Measurements from ENCODE around the gene PLEKHA4. TPM values are rescaled to one million over a fixed set of nuclear protein-coding genes. Genes with fewer than 3 reads are reported as not detected.

PLEKHA4 gene
- total and polyA plus RNA-seq, 2 experiments from 2014 or later = 12.2 to 12.3 TPM

DNA sequence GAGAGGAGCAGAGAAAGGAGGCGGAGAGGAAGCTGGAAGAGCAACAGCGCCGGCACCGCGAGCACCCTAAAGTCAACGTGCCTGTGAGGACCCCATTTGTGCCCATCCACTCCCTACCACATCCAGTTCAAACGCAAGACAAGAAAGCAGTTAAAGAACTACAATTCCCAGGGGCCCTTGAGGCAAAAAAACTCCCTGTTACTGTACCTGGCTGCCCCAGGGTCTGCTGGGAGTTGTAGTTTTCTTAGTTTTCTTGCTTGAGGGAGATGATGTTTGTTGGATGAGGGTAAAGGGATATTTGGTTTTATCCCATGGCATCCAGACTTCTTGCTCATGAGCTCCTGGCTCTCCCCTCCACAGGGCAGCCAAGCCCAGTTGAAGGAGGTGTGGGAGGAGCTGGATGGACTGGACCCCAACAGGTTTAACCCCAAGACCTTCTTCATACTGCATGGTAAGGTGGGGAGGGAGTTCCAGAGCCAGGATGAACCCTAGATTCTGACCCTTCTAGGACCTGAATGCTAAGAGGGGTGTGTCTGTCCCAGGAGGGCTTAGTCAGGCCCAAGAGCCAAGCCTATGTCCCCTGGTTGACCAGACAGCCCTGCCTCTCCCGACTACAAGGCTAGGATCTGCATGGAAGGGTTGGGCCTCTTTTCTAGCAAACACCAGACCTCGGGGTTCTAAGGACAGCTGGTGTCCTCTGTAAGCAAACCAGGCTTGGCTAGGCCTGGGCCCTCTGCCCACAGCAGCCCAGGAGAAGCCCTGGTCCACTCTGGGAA is 44.9 kb upstream of the PLEKHA4 start:
- Histone ChIP-seq H3K4me3 (no peak overlapping the region), H3K9me2 (ENCODE audit: insufficient read depth) (no peaks in the 10 kb centered on the region), H4K20me1 (replicated peaks; ENCODE audit: insufficient read depth) (no peaks in the 10 kb centered on the region; the same call in 1 of the 2 replicates), H3K4me1 (ENCODE audit: insufficient read depth) (no peaks in the 10 kb centered on the region), H3K27me3 (ENCODE audit: insufficient read depth) (no peaks in the 10 kb centered on the region), H3K36me3 (ENCODE audit: insufficient read depth) (peaks cover 17% of the 10 kb centered on the region), H3K4me2 (no peak overlapping the region), H3K79me2 (replicated peaks; ENCODE audit: insufficient read depth) (no peaks in the 10 kb centered on the region), H3K27ac (ENCODE audit: low read depth) (no peak overlapping the region), H3F3A (replicated peaks; ENCODE audit: low read depth) (0 out of 2 replicates have a peak, but pooled peaks cover 8% of the 10 kb centered on the region), H2AFZ (no peak overlapping the region)
- no peak overlapping the region for H3K4me3 Mint-ChIP-seq
- DNase-seq (ENCODE audit: low spot score) (peak; percentile 70), ATAC-seq (peak; percentile 81)
- peaks cover 57% of the 10 kb centered on the region for H3K36me3 Mint-ChIP-seq (ENCODE audit: low read depth)
- TF ChIP-seq, protein P1, sequence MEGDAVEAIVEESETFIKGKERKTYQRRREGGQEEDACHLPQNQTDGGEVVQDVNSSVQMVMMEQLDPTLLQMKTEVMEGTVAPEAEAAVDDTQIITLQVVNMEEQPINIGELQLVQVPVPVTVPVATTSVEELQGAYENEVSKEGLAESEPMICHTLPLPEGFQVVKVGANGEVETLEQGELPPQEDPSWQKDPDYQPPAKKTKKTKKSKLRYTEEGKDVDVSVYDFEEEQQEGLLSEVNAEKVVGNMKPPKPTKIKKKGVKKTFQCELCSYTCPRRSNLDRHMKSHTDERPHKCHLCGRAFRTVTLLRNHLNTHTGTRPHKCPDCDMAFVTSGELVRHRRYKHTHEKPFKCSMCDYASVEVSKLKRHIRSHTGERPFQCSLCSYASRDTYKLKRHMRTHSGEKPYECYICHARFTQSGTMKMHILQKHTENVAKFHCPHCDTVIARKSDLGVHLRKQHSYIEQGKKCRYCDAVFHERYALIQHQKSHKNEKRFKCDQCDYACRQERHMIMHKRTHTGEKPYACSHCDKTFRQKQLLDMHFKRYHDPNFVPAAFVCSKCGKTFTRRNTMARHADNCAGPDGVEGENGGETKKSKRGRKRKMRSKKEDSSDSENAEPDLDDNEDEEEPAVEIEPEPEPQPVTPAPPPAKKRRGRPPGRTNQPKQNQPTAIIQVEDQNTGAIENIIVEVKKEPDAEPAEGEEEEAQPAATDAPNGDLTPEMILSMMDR (conservative IDR thresholded peaks at IDR 0.05; ENCODE audit: low read depth in 2 of 2) = no peak
- TF ChIP-seq, protein P2, sequence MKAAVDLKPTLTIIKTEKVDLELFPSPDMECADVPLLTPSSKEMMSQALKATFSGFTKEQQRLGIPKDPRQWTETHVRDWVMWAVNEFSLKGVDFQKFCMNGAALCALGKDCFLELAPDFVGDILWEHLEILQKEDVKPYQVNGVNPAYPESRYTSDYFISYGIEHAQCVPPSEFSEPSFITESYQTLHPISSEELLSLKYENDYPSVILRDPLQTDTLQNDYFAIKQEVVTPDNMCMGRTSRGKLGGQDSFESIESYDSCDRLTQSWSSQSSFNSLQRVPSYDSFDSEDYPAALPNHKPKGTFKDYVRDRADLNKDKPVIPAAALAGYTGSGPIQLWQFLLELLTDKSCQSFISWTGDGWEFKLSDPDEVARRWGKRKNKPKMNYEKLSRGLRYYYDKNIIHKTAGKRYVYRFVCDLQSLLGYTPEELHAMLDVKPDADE (IDR thresholded peaks at IDR 0.05) = peak; percentile 95
- TF ChIP-seq JUNB (IDR thresholded peaks at IDR 0.05; ENCODE audit: unreplicated experiment) (no peak), EZH2phosphoT487 (IDR thresholded peaks at IDR 0.05; ENCODE audit: unreplicated experiment) (no peak)
- no peak overlapping the region for H3K27ac Mint-ChIP-seq
- H3K4me1 Mint-ChIP-seq = no peaks in the 10 kb centered on the region
- no peaks in the 10 kb centered on the region for H3K9me3 Mint-ChIP-seq
- H3K27me3 Mint-ChIP-seq (ENCODE audit: insufficient read depth, low read depth, poor library complexity) = peaks cover 3% of the 10 kb centered on the region

DNA sequence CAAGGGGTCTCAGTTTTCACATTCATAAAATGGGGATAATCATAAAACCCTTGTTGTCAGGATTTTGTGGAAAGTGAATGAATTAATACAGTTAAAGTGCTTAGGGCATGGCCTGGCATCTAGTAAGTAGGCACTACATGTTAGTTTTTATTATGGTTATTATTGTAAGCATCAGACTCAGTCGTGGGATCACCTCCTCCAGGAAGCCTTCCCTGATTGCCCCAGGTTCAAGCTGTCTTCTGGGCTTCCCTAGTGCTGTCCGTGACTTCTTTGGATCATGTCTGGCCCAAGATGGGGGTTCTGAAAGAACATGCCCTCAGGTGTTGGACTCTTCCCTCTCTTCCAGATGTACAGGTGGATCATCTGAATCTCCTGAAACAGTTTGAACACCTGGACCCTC is 42.4 kb upstream of the PLEKHA4 start:
- Histone ChIP-seq H3K79me2 (replicated peaks; ENCODE audit: insufficient read depth) (no peaks in the 10 kb centered on the region), H3K27ac (ENCODE audit: low read depth) (no peak overlapping the region), H3F3A (replicated peaks; ENCODE audit: low read depth) (0 out of 2 replicates have a peak, but pooled peaks cover 3% of the 10 kb centered on the region), H4K20me1 (replicated peaks; ENCODE audit: insufficient read depth) (no peaks in the 10 kb centered on the region; the same call in 1 of the 2 replicates), H3K4me2 (no peak overlapping the region), H3K27me3 (ENCODE audit: insufficient read depth) (no peaks in the 10 kb centered on the region), H3K9me2 (ENCODE audit: insufficient read depth) (no peaks in the 10 kb centered on the region), H3K4me3 (no peak overlapping the region), H2AFZ (no peak overlapping the region), H3K36me3 (ENCODE audit: insufficient read depth) (peaks cover 17% of the 10 kb centered on the region), H3K4me1 (ENCODE audit: insufficient read depth) (no peaks in the 10 kb centered on the region)
- no peak for ATAC-seq
- peaks cover 5% of the 10 kb centered on the region for H3K27me3 Mint-ChIP-seq (ENCODE audit: insufficient read depth, low read depth, poor library complexity)
- H3K27ac Mint-ChIP-seq = no peak overlapping the region
- DNase-seq (ENCODE audit: low spot score) = no peak
- peaks cover 69% of the 10 kb centered on the region for H3K36me3 Mint-ChIP-seq (ENCODE audit: low read depth)
- H3K9me3 Mint-ChIP-seq = no peaks in the 10 kb centered on the region
- H3K4me1 Mint-ChIP-seq = no peaks in the 10 kb centered on the region
- H3K4me3 Mint-ChIP-seq = no peak overlapping the region
- TF ChIP-seq CREB1 (CRISPR knock-in tag; IDR thresholded peaks at IDR 0.05; ENCODE audit: low read depth) (no peak), NANOG (IDR thresholded peaks at IDR 0.05; ENCODE audit: borderline replicate concordance) (no peak), ZNF114 (CRISPR knock-in tag; IDR thresholded peaks at IDR 0.05) (no peak), ZNF331 (CRISPR knock-in tag; IDR thresholded peaks at IDR 0.05; ENCODE audit: low read depth) (no peak), EZH2phosphoT487 (IDR thresholded peaks at IDR 0.05; ENCODE audit: unreplicated experiment) (no peak), JUNB (IDR thresholded peaks at IDR 0.05; ENCODE audit: unreplicated experiment) (no peak)
- TF ChIP-seq, protein P2 (IDR thresholded peaks at IDR 0.05) = no peak
- TF ChIP-seq, protein P1 (conservative IDR thresholded peaks at IDR 0.05; ENCODE audit: low read depth in 2 of 2) = no peak
- TF ChIP-seq, protein P3, sequence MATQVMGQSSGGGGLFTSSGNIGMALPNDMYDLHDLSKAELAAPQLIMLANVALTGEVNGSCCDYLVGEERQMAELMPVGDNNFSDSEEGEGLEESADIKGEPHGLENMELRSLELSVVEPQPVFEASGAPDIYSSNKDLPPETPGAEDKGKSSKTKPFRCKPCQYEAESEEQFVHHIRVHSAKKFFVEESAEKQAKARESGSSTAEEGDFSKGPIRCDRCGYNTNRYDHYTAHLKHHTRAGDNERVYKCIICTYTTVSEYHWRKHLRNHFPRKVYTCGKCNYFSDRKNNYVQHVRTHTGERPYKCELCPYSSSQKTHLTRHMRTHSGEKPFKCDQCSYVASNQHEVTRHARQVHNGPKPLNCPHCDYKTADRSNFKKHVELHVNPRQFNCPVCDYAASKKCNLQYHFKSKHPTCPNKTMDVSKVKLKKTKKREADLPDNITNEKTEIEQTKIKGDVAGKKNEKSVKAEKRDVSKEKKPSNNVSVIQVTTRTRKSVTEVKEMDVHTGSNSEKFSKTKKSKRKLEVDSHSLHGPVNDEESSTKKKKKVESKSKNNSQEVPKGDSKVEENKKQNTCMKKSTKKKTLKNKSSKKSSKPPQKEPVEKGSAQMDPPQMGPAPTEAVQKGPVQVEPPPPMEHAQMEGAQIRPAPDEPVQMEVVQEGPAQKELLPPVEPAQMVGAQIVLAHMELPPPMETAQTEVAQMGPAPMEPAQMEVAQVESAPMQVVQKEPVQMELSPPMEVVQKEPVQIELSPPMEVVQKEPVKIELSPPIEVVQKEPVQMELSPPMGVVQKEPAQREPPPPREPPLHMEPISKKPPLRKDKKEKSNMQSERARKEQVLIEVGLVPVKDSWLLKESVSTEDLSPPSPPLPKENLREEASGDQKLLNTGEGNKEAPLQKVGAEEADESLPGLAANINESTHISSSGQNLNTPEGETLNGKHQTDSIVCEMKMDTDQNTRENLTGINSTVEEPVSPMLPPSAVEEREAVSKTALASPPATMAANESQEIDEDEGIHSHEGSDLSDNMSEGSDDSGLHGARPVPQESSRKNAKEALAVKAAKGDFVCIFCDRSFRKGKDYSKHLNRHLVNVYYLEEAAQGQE (IDR thresholded peaks at IDR 0.05; ENCODE audit: unreplicated experiment) = no peak
